Lower leg skin (tissue), 4 donors: ENCODE data around the gene ARID5A. TPM values are rescaled to one million over a fixed set of nuclear protein-coding genes. Genes with fewer than 3 reads are reported as not detected.

Experiments used
- DNase-seq, 2 donors: peaks; one replicate each; pipeline ENCODE4 v3.0.0-alpha.2; 2019; ENCODE audit warnings: low spot score in 2 of 2
- H3K4me3 ChIP-seq: fragments of 200-600 bp; sonication (generic); 2 replicates; pipeline ENCODE4 v1.5.1; 2017; ENCODE audit warnings: mild to moderate bottlenecking, low read depth; ENCODE audit not compliant: poor library complexity, severe bottlenecking
- CTCF ChIP-seq, 3 donors: fragments of 450-650 bp; IDR thresholded peaks; one replicate each; pipeline ENCODE4 v1.5.1; 2016; ENCODE audit warnings: antibody characterized with exemption in 3 of 3, mild to moderate bottlenecking in 3 of 3, moderate library complexity in 2 of 3
- POLR2A ChIP-seq, 2 donors: fragments of 450-650 bp; IDR thresholded peaks; one replicate each; pipeline ENCODE4 v1.6.1; 2016 to 2017; ENCODE audit warnings: antibody characterized with exemption in 2 of 2, mild to moderate bottlenecking in 1 of 2, moderate library complexity in 1 of 2
- WGBS, 2 donors: methylation state at CpG; one replicate each; pipeline ENCODE4 v1.1.5; 2018; 5-methylcytosine and 5-hydroxymethylcytosine counted together
- intact Hi-C: fragments of 100-400 bp; cut with DNase I; formaldehyde crosslinking; loops from one replicate; pipeline ENCODE4 v1.15.0; 2023; ENCODE audit warnings: low total_unique reads
- total RNA-seq, 4 donors: library from RNA; depleted of rRNA; stranded (reverse); fragments of >200 nt; gene quantifications; one replicate each; pipeline ENCODE4 v1.1.0, GENCODE V29; 2016

The ARID5A gene, protein sequence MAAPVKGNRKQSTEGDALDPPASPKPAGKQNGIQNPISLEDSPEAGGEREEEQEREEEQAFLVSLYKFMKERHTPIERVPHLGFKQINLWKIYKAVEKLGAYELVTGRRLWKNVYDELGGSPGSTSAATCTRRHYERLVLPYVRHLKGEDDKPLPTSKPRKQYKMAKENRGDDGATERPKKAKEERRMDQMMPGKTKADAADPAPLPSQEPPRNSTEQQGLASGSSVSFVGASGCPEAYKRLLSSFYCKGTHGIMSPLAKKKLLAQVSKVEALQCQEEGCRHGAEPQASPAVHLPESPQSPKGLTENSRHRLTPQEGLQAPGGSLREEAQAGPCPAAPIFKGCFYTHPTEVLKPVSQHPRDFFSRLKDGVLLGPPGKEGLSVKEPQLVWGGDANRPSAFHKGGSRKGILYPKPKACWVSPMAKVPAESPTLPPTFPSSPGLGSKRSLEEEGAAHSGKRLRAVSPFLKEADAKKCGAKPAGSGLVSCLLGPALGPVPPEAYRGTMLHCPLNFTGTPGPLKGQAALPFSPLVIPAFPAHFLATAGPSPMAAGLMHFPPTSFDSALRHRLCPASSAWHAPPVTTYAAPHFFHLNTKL
- total RNA-seq = 10 to 100 TPM; 12.0 to 23.0 (median 19.7) TPM

- DNase-seq = peak; percentile 90 to 99
- H3K4me3 ChIP-seq = peak within 1 kb of the TSS; percentile 88
- no peak for TF ChIP-seq CTCF (IDR thresholded peaks at IDR 0.05)
- peak in 1 of 2 donors; percentile 91 for TF ChIP-seq POLR2A (IDR thresholded peaks at IDR 0.05)
- 0 to 2% methylated on average over 18 to 42 of the region's 69 CpGs for WGBS, 2 donors
- intact Hi-C loops = no loop called here
Measured at GRCh38 chr2:96536445-96537065, at the start of gene ARID5A. Gene ARID5A, plus strand, starts transcription at chr2:96536752. Its CDS starts 75 bp downstream, at chr2:96536827.

- intact Hi-C loops = no loop called here
- H3K4me3 ChIP-seq = no peak overlapping the region
- WGBS, 2 donors = 84 to 95% methylated on average over 3 of the region's 3 CpGs
- no peak for DNase-seq
- TF ChIP-seq CTCF (IDR thresholded peaks at IDR 0.05) = no peak
- TF ChIP-seq POLR2A (IDR thresholded peaks at IDR 0.05) = no peak
Measured at GRCh38 chr2:96489261-96489660, 47.3 kb upstream of the ARID5A start.

DNA sequence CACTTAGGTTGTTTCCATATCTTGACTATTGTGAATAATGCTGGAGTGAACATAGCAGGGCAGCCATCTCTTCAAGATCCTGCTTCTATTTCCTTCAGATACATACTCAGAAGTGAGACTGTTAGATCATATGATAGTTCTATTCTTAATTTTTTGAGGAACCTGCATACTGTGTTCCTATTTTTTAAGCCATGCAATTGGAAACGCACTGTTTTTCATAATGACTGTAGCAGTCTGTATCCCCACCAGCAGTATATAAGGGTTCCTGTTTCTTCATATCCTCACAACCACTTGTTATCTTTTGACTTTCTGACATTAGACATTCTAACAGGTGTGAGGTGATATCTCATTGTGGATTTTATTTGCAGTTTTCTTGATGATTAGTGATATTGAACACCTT, 46.9 kb upstream of the ARID5A start:
- intact Hi-C loops = no loop called here
- 72 to 76% methylated on average over 1 of the region's 1 CpG for WGBS, 2 donors
- no peak for DNase-seq
- H3K4me3 ChIP-seq = no peak overlapping the region
- TF ChIP-seq POLR2A (IDR thresholded peaks at IDR 0.05) = no peak

DNA sequence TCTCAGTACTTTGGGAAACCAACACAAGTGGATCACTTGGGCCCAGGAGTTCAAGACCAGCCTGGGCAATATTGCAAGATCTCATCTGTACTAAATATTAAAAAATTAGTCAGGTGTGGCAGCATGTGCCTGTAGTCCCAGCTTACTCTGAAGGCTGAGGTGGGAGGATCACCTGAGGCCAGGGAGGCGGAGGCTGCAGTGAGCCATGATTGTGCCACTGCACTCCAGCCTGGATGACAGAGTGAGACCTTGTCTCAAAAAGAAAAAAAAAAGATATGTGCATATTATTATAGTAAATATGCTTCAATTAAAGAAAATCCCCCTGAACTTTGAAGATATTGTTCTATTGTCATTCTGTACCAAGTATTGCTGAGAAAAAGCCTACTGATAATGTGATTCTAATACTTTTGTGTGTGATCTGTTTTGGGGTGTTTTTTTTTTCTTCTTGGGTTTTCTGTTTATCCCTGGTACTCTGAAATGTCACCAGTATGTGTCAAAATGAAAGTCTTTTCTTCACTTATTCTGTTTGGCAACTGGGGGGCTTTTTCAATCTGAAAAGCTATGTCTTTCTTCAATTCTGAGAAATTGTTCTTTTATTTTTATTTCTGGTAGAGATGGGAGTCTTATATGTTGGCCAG, 44.6 kb upstream of the ARID5A start:
- WGBS, 2 donors = 100% methylated on average over 1 of the region's 1 CpG
- no peak overlapping the region for H3K4me3 ChIP-seq
- intact Hi-C loops = no loop called here
- TF ChIP-seq POLR2A (IDR thresholded peaks at IDR 0.05) (no peak), CTCF (IDR thresholded peaks at IDR 0.05) (no peak)
- peak; percentile 0 to 2 for DNase-seq

GRCh38 chr2:96493072-96493471, 43.5 kb upstream of the ARID5A start:
- WGBS, 2 donors = 72 to 80% methylated on average over 5 of the region's 5 CpGs

More at GRCh38 chr2:96493072-96493471, 43.5 kb upstream of the ARID5A start:
- TF ChIP-seq CTCF (IDR thresholded peaks at IDR 0.05) (no peak), POLR2A (IDR thresholded peaks at IDR 0.05) (no peak)
- DNase-seq = no peak
- intact Hi-C loops = no loop called here
- no peak overlapping the region for H3K4me3 ChIP-seq
